ENCODE data around the gene TMEM30A.

GRCh38 chr6:75211920-75212590 is 72.5 kb downstream of the TMEM30A start:
- no peak for TF ChIP-seq CTCF (conservative IDR thresholded peaks at IDR 0.05; ENCODE audit: low read length)
- TF ChIP-seq EZH2phosphoT487 (IDR thresholded peaks at IDR 0.05; ENCODE audit: borderline replicate concordance, low read depth, low read length): no peak

All from OCI-LY7 (cell line).